ENCODE results near the gene SLC16A5. TPM values are rescaled to one million over a fixed set of nuclear protein-coding genes. Genes with fewer than 3 reads are reported as not detected.
A peak's percentile ranks its signal among the peaks of the same experiment; 100 is the strongest.

SLC16A5 gene
- total RNA-seq, 3 donors from 2014 or later (not counting 1 experiment from before 2014, with no cell fraction given) = 6.3 to 11.2 (median 10.0) TPM

- H3K27me3 ChIP-seq (ENCODE audit: control insufficient read depth, insufficient read depth, low read length) = no peaks in the 10 kb centered on the region
- Mint-ChIP-seq H3K27me3 (ENCODE audit: low read depth in 2 of 2) (no peaks in the 10 kb centered on the region), H3K9me3 (no peaks in the 10 kb centered on the region), H3K27ac (no peak overlapping the region), H3K4me3 (no peak overlapping the region), H3K4me1 (peaks cover 6 to 7% of the 10 kb centered on the region in 2 donors), H3K36me3 (no peaks in the 10 kb centered on the region)
- no peak for DNase-seq
- TF ChIP-seq CTCF (IDR thresholded peaks at IDR 0.05) = no peak
- H3K4me1 ChIP-seq (ENCODE audit: control insufficient read depth, insufficient read depth, low read length) = peaks cover 11% of the 10 kb centered on the region
- H3K27ac ChIP-seq (ENCODE audit: low read length) = no peak overlapping the region
- WGBS (ENCODE audit: insufficient coverage) = 95% methylated on average over 13 of the region's 14 CpGs
- no peak for ATAC-seq
- no peak overlapping the region for H3K4me3 ChIP-seq (ENCODE audit: low read length)
- no peaks in the 10 kb centered on the region for H3K36me3 ChIP-seq (ENCODE audit: control insufficient read depth, insufficient read depth, low read length)
- no peaks in the 10 kb centered on the region for H3K9me3 ChIP-seq (ENCODE audit: control insufficient read depth, insufficient read depth, low read length)
- intact Hi-C loops (cut with micrococcal nuclease) = no loop called here
Measured at GRCh38 chr17:75103601-75104554, 16.1 kb downstream of the SLC16A5 start.

GRCh38 chr17:75105126-75106080 is 17.6 kb downstream of the SLC16A5 start:
- no peaks in the 10 kb centered on the region for H3K27me3 ChIP-seq (ENCODE audit: control insufficient read depth, insufficient read depth, low read length)
- H3K27me3 Mint-ChIP-seq (ENCODE audit: low read depth in 2 of 2) = no peaks in the 10 kb centered on the region
- H3K27ac Mint-ChIP-seq = no peak overlapping the region
- TF ChIP-seq CTCF (IDR thresholded peaks at IDR 0.05) = peak; percentile 33
- no peaks in the 10 kb centered on the region for H3K36me3 Mint-ChIP-seq
- ATAC-seq (peak; percentile 32 to 38 (median 34)), DNase-seq (peak in 1 of 2 donors; percentile 44)
- WGBS (ENCODE audit: insufficient coverage) = 87% methylated on average over 19 of the region's 20 CpGs
- H3K9me3 ChIP-seq (ENCODE audit: control insufficient read depth, insufficient read depth, low read length) = no peaks in the 10 kb centered on the region
- no peak overlapping the region for H3K27ac ChIP-seq (ENCODE audit: low read length)
- peaks cover 20% of the 10 kb centered on the region for H3K4me1 ChIP-seq (ENCODE audit: control insufficient read depth, insufficient read depth, low read length)
- no peaks in the 10 kb centered on the region for H3K36me3 ChIP-seq (ENCODE audit: control insufficient read depth, insufficient read depth, low read length)
- no peak overlapping the region for H3K4me3 Mint-ChIP-seq
- intact Hi-C loops (cut with micrococcal nuclease) = loop anchor here (5.0 kb wide), 1 partner anchor 77 kb away; the partner anchor contains the start of gene SUMO2
- peaks cover 10 to 13% of the 10 kb centered on the region in 2 donors for H3K4me1 Mint-ChIP-seq
- no peaks in the 10 kb centered on the region for H3K9me3 Mint-ChIP-seq
- no peak overlapping the region for H3K4me3 ChIP-seq (ENCODE audit: low read length)

- TF ChIP-seq CTCF (IDR thresholded peaks at IDR 0.05) = no peak
- H3K9me3 Mint-ChIP-seq = no peaks in the 10 kb centered on the region
- H3K27me3 ChIP-seq (ENCODE audit: control insufficient read depth, insufficient read depth, low read length) = no peaks in the 10 kb centered on the region
- no peaks in the 10 kb centered on the region for H3K36me3 Mint-ChIP-seq
- DNase-seq (no peak), ATAC-seq (no peak)
- peaks cover 19 to 25% of the 10 kb centered on the region in 2 donors for H3K4me1 Mint-ChIP-seq
- no peaks in the 10 kb centered on the region for H3K9me3 ChIP-seq (ENCODE audit: control insufficient read depth, insufficient read depth, low read length)
- H3K4me3 ChIP-seq (ENCODE audit: low read length) = no peak overlapping the region
- no peaks in the 10 kb centered on the region for H3K27me3 Mint-ChIP-seq (ENCODE audit: low read depth in 2 of 2)
- H3K4me1 ChIP-seq (ENCODE audit: control insufficient read depth, insufficient read depth, low read length) = peaks cover 25% of the 10 kb centered on the region
- H3K27ac ChIP-seq (ENCODE audit: low read length) = no peak overlapping the region
- peak overlapping the region in 1 of 2 donors; percentile 41 for H3K27ac Mint-ChIP-seq
- 90% methylated on average over 2 of the region's 2 CpGs for WGBS (ENCODE audit: insufficient coverage)
- H3K36me3 ChIP-seq (ENCODE audit: control insufficient read depth, insufficient read depth, low read length) = no peaks in the 10 kb centered on the region
- H3K4me3 Mint-ChIP-seq = peak overlapping the region; percentile 89
- intact Hi-C loops (cut with micrococcal nuclease) = loop anchor here (5.0 kb wide), 1 partner anchor 74 kb away; the partner anchor contains the start of gene SUMO2
Measured at GRCh38 chr17:75108193-75108592, 20.4 kb downstream of the SLC16A5 start.

Data from natural killer cell (primary cell).